Endothelial cell of umbilical vein (primary cell): Measurements from ENCODE around the gene SKOR1. TPM values are rescaled to one million over a fixed set of nuclear protein-coding genes. Genes with fewer than 3 reads are reported as not detected.

Source experiments
- BruUV-seq: library from RNA; stranded (reverse); fragments of 400-500 nt; replicated peaks from 2 replicates; lab custom pipeline; 2021; lab: Mats Ljungman, UMichigan
- CTCF ChIA-PET: fragments of 300-600, 350-600 bp; sonication (Branson Sonifier 250); formaldehyde crosslinking; loops from one replicate; lab custom pipeline; 2021; ENCODE audit warnings: antibody characterized with exemption, inconsistent platforms; lab: Charles Lee
- POLR2A ChIA-PET: fragments of 300-600, 350-600 bp; sonication (Branson Sonifier 250); formaldehyde crosslinking; loops from one replicate; lab custom pipeline; 2021; ENCODE audit warnings: antibody characterized with exemption, inconsistent platforms; lab: Charles Lee
- DNase-seq: peaks from one replicate; pipeline ENCODE4 v3.0.0-alpha.2; 2011; ENCODE audit warnings: low read depth, low spot score
- FAIRE-seq: peaks from 2 replicates; lab custom pipeline; 2011; peaks lifted over from hg19 to GRCh38; lab: Jason Lieb, UNC
- H2AFZ ChIP-seq: 2 replicates; pipeline ENCODE4 v1.6.0; 2012; ENCODE audit warnings: low read depth, low read length, control low read depth, inconsistent platforms
- H3K27ac ChIP-seq: 2 replicates; pipeline ENCODE4 v1.5.1; 2011; ENCODE audit warnings: low read depth, mild to moderate bottlenecking, control low read depth, low read length, moderate library complexity; ENCODE audit not compliant: insufficient read depth
- H3K27me3 ChIP-seq, 2 experiments: 2 replicates each; pipeline versions ENCODE4 v1.6.0 to v1.6.1; 2011; ENCODE audit warnings: low read length in 2 of 2, mixed read lengths in 1 of 2; ENCODE audit not compliant: control insufficient read depth in 2 of 2, insufficient read depth in 2 of 2
- H3K36me3 ChIP-seq, 2 experiments: 2 replicates in 1 of 2; 3 replicates in 1 of 2; pipeline ENCODE4 v1.5.1; 2011; ENCODE audit warnings: low read length in 2 of 2, mild to moderate bottlenecking in 1 of 2, moderate library complexity in 1 of 2; ENCODE audit not compliant: control insufficient read depth in 2 of 2, insufficient read depth in 2 of 2; ENCODE audit errors: extremely low read depth in 1 of 2
- H3K4me1 ChIP-seq: 3 replicates; pipeline ENCODE4 v1.5.1; 2011; ENCODE audit warnings: mild to moderate bottlenecking, low read length; ENCODE audit not compliant: control insufficient read depth, insufficient read depth; ENCODE audit errors: extremely low read depth
- H3K4me2 ChIP-seq: 2 replicates; pipeline ENCODE4 v1.6.1; 2011; ENCODE audit warnings: low read length, control low read depth, mixed read lengths; ENCODE audit not compliant: insufficient read depth
- H3K4me3 ChIP-seq, 3 experiments: fragments of 200-600 bp in 1 of 3; sonication (generic), shearing (Covaris generic) in 1 of 3; replicated peaks in 1 of 3; 2 replicates each; pipeline ENCODE4 v1.5.1; 2011 to 2016; ENCODE audit warnings: control low read depth in 3 of 3, low read length in 3 of 3, mild to moderate bottlenecking in 2 of 3, inconsistent platforms in 1 of 3, low read depth in 1 of 3, moderate library complexity in 1 of 3; ENCODE audit not compliant: insufficient read depth in 1 of 3
- H3K79me2 ChIP-seq: 2 replicates; pipeline ENCODE4 v1.6.0; 2012; ENCODE audit warnings: low read length, inconsistent platforms; ENCODE audit not compliant: control insufficient read depth, insufficient read depth
- H3K9ac ChIP-seq: replicated peaks from 2 replicates; pipeline ENCODE3; 2011; ENCODE audit warnings: low read length, control low read depth; ENCODE audit not compliant: insufficient read depth; ENCODE audit errors: extremely low read depth
- H3K9me1 ChIP-seq: replicated peaks from 3 replicates; pipeline ENCODE4 v1.6.0; 2011; ENCODE audit warnings: mild to moderate bottlenecking, low read length; ENCODE audit not compliant: control insufficient read depth, insufficient read depth; ENCODE audit errors: extremely low read depth
- H3K9me3 ChIP-seq: replicated peaks from 2 replicates; pipeline ENCODE4 v1.5.1; 2012; ENCODE audit warnings: low read length, inconsistent platforms; ENCODE audit not compliant: control insufficient read depth, insufficient read depth
- H4K20me1 ChIP-seq: replicated peaks from 2 replicates; pipeline ENCODE3; 2011; ENCODE audit warnings: mild to moderate bottlenecking, low read length; ENCODE audit not compliant: control insufficient read depth, insufficient read depth; ENCODE audit errors: extremely low read depth
- EZH2 ChIP-seq: IDR thresholded peaks from 2 replicates; pipeline ENCODE4 v1.6.1; 2012; ENCODE audit warnings: borderline replicate concordance, low read depth, mild to moderate bottlenecking, moderate library complexity, low read length, inconsistent platforms; ENCODE audit not compliant: severe bottlenecking
- FOS ChIP-seq: IDR thresholded peaks from 2 replicates; pipeline ENCODE4 v1.6.1; 2011; ENCODE audit warnings: mild to moderate bottlenecking, low read length, moderate library complexity, borderline replicate concordance; ENCODE audit not compliant: insufficient read depth
- GATA2 ChIP-seq: IDR thresholded peaks from 2 replicates; pipeline ENCODE4 v1.7.0; 2011; ENCODE audit warnings: low read depth, mild to moderate bottlenecking, moderate library complexity, mixed read lengths, low read length; ENCODE audit not compliant: insufficient read length, insufficient read depth
- JUN ChIP-seq: IDR thresholded peaks from 2 replicates; pipeline ENCODE4 v1.6.1; 2011; ENCODE audit warnings: borderline replicate concordance, low read depth; ENCODE audit not compliant: insufficient read length, insufficient read depth
- MYC ChIP-seq: IDR thresholded peaks from one replicate; pipeline ENCODE4 v1.6.1; 2011; ENCODE audit warnings: mild to moderate bottlenecking, low read depth, low read length
- POLR2A ChIP-seq: IDR thresholded peaks from 2 replicates; pipeline ENCODE4 v1.6.1; 2012; ENCODE audit warnings: low read depth, mild to moderate bottlenecking, control low read depth, low read length
- POLR2AphosphoS5 ChIP-seq: IDR thresholded peaks from 2 replicates; pipeline ENCODE4 v1.6.1; 2012; ENCODE audit warnings: low read depth, mild to moderate bottlenecking, control low read depth, low read length, moderate library complexity; ENCODE audit not compliant: insufficient read depth
- dilution Hi-C: fragments of 300-500 bp; cut with MboI; formaldehyde crosslinking; loops from one replicate; pipeline ENCODE4 v1.15.0; 2019; ENCODE audit warnings: low sequenced_read_pairs; ENCODE audit not compliant: extremely low pct_ligation_motif_present
- intact Hi-C: fragments of 100-400 bp; cut with micrococcal nuclease; formaldehyde crosslinking; loops from one replicate; pipeline ENCODE4 v1.10.0; 2022
- polyA plus RNA-seq, 4 experiments: library from polyadenylated mRNA; depleted of rRNA in 3 of 4; stranded (reverse) in 3 of 4; unstranded in 1 of 4; fragments of >200 nt; gene quantifications; 2 replicates each; pipeline versions ENCODE4 v1.2.1 to v1.2.3, GENCODE V29; 2011 to 2012; ENCODE audit warnings: missing spikeins in 1 of 4
- total RNA-seq: library from RNA; stranded (reverse); gene quantifications from 2 replicates; pipeline ENCODE4 v1.2.3, GENCODE V29; 2021
- TF ChIP-seq, protein P1 (sequence below): IDR thresholded peaks from 2 replicates; pipeline ENCODE4 v1.6.1; 2011; ENCODE audit not compliant: insufficient read depth, insufficient read length
- TF ChIP-seq, protein P2 (sequence below), 2 donors: IDR thresholded peaks; 1 replicate in 1 of 2; 2 replicates in 1 of 2; pipeline ENCODE4 v1.5.1; 2011; ENCODE audit warnings: low read length in 2 of 2, mild to moderate bottlenecking in 2 of 2, moderate library complexity in 2 of 2, control low read depth in 1 of 2, inconsistent platforms in 1 of 2, low read depth in 1 of 2; ENCODE audit not compliant: insufficient read depth in 1 of 2; ENCODE audit errors: extremely low read depth in 1 of 2

Gene SKOR1
- total and polyA plus RNA-seq, 2 donors (not counting 3 experiments of a cell fraction or from before 2014, with no cell fraction given), result 0.06 to 0.15 TPM

DNA sequence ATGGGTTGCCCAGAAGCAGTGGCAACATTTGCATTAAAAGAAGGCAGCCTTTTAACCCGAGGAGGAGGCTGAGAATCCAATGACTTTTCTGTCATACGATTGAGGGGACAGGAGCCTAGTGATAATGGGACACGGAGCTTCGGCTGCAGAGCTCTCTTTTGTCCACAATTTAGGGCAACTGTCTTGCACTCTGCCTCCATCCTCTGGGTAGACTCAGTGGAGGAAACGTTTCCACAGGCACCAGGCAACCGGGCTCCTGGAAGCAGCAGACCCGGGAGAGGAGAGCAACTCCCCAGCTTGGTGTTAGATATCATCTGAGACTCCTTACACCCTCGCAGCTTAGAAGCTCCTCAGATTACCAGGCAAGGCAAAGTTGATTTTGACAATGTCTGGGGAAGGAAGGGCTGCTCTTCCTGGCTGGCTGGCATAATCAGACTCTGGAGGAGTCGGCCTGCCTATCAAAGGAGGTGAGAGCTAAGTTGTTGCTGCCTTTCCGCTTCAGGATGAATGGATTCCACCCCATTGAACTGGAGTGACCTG, 58.0 kb downstream of the SKOR1 start:
- no peak overlapping the region for H3K9ac ChIP-seq
- H3K4me2 ChIP-seq, result no peak overlapping the region
- H2AFZ ChIP-seq, result peak overlapping the region; percentile 38
- peaks cover 6 to 12% of the 10 kb centered on the region in 2 experiments for H3K27me3 ChIP-seq
- H3K4me1 ChIP-seq, result peaks cover 2% of the 10 kb centered on the region
- BruUV-seq, result no TSS peak
- H3K79me2 ChIP-seq, result no peaks in the 10 kb centered on the region
- TF ChIP-seq GATA2, result no peak
- TF ChIP-seq EZH2, result no peak
- no peak for TF ChIP-seq MYC
- TF ChIP-seq POLR2AphosphoS5, result no peak
- TF ChIP-seq, protein P1, sequence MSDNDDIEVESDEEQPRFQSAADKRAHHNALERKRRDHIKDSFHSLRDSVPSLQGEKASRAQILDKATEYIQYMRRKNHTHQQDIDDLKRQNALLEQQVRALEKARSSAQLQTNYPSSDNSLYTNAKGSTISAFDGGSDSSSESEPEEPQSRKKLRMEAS, result no peak
- TF ChIP-seq, protein P2, sequence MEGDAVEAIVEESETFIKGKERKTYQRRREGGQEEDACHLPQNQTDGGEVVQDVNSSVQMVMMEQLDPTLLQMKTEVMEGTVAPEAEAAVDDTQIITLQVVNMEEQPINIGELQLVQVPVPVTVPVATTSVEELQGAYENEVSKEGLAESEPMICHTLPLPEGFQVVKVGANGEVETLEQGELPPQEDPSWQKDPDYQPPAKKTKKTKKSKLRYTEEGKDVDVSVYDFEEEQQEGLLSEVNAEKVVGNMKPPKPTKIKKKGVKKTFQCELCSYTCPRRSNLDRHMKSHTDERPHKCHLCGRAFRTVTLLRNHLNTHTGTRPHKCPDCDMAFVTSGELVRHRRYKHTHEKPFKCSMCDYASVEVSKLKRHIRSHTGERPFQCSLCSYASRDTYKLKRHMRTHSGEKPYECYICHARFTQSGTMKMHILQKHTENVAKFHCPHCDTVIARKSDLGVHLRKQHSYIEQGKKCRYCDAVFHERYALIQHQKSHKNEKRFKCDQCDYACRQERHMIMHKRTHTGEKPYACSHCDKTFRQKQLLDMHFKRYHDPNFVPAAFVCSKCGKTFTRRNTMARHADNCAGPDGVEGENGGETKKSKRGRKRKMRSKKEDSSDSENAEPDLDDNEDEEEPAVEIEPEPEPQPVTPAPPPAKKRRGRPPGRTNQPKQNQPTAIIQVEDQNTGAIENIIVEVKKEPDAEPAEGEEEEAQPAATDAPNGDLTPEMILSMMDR (IDR thresholded peaks at IDR 0.05; ENCODE audit: extremely low read depth in 1 of 2, insufficient read depth in 1 of 2, low read depth in 1 of 2, low read length in 2 of 2), result no peak
- TF ChIP-seq POLR2A, result no peak
- no peak for TF ChIP-seq JUN
- no peak for TF ChIP-seq FOS
- no peaks in the 10 kb centered on the region for H3K9me1 ChIP-seq
- intact Hi-C loops (no loop called here), dilution Hi-C loops (no loop called here)
- ChIA-PET POLR2A (no interaction called here), CTCF (interaction anchor here (1.9 to 2.1 kb wide), 2 partner anchors 9 to 272 kb away, joined by 5 to 9 read pairs; no protein-coding TSS in a partner anchor)
- no peak overlapping the region for H3K27ac ChIP-seq
- no peaks in the 10 kb centered on the region for H3K36me3 ChIP-seq
- no peak for FAIRE-seq
- no peaks in the 10 kb centered on the region for H3K9me3 ChIP-seq
- H3K4me3 ChIP-seq, result no peak overlapping the region
- no peak for DNase-seq
- no peaks in the 10 kb centered on the region for H4K20me1 ChIP-seq
